HG02798 (cell line): Measurements from ENCODE around the gene SLC5A10.
A peak's percentile ranks its signal among the peaks of the same experiment; 100 is the strongest.
"Not testable (repeated sequence)": the region's sequence is repeated elsewhere in the genome, so short reads cannot be mapped to it uniquely, and the experiment has no call there.

Experiments
- ATAC-seq: cut with Tn5 transposase; IDR thresholded peaks from one replicate; pipeline ENCODE4 v1.9.1; 2021; ENCODE audit warnings: mild to moderate bottlenecking; ENCODE audit not compliant: unreplicated experiment, poor library complexity

SLC5A10 gene

GRCh38 chr17:19016297-19016696, 64.3 kb downstream of the SLC5A10 start:
- no peak for ATAC-seq

GRCh38 chr17:19016881-19017280, 64.9 kb downstream of the SLC5A10 start:
- ATAC-seq = no peak

GRCh38 chr17:19017401-19017800, 65.4 kb downstream of the SLC5A10 start:
- ATAC-seq = no peak

GRCh38 chr17:19017804-19018599, 66.0 kb downstream of the SLC5A10 start:
- no peak for ATAC-seq

GRCh38 chr17:19018600-19018950, 66.6 kb downstream of the SLC5A10 start:
- no peak for ATAC-seq

- no peak for ATAC-seq
Measured at GRCh38 chr17:19019041-19019941, 67.3 kb downstream of the SLC5A10 start.

- no peak for ATAC-seq
Measured at GRCh38 chr17:19020016-19020415, 68.1 kb downstream of the SLC5A10 start.

- ATAC-seq = not testable (repeated sequence)
Measured at GRCh38 chr17:19021011-19021621, 69.2 kb downstream of the SLC5A10 start.

- ATAC-seq = no peak
Measured at GRCh38 chr17:19021622-19022083, 69.7 kb downstream of the SLC5A10 start.

GRCh38 chr17:19022128-19022527, 70.2 kb downstream of the SLC5A10 start:
- ATAC-seq = no peak

- no peak for ATAC-seq
Measured at GRCh38 chr17:19022747-19023146, 70.8 kb downstream of the SLC5A10 start.

- no peak for ATAC-seq
Measured at GRCh38 chr17:19023209-19023999, 71.4 kb downstream of the SLC5A10 start.

DNA sequence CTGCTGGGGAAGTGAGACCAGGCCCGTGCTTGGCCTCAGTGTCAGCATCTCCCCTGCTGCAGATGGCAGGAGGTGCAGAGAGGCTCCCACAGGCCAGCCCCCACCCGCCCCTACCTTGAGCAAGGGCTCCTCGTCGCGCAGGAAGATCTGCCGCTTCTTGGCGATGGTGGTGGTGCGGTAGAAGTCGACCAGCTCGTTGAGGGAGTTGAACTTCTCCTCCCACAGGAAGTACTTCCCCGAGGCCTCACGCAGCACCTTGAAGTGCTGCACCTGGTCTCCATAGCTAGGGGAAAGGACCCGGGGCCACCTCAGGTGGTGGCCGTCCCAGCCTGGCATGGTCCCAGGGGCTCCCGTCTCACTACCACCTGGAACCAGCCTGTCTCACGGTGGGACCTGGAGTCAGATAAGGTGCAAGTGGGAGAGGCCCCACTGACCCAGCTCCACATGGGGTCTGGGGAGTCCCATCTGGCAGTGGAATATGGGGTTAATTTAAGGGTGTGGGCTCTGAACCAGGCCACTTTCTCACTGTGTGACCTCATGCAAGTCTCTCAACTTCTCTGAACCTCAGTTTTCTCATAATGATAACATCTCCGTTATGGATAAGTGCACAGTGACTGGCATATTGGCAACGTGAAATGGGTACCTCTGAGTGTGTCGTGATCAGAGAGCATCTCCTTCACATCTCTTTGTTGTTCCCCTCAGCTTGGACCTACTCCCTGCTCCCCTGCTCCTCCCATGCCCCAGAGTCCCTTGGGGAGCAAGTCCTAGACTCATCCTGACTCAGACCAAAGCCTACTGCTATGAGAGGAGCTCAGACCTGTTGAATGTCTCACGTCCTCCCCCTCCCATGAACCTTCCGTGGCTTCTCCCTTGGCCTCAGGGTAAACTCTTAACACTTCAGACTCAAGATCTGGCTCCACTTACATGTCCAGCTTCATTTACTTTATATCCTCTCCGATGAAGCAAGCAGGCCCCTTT, 72.4 kb downstream of the SLC5A10 start:
- ATAC-seq = no peak

GRCh38 chr17:19028671-19029070, 76.7 kb downstream of the SLC5A10 start:
- ATAC-seq = not testable (repeated sequence)

DNA sequence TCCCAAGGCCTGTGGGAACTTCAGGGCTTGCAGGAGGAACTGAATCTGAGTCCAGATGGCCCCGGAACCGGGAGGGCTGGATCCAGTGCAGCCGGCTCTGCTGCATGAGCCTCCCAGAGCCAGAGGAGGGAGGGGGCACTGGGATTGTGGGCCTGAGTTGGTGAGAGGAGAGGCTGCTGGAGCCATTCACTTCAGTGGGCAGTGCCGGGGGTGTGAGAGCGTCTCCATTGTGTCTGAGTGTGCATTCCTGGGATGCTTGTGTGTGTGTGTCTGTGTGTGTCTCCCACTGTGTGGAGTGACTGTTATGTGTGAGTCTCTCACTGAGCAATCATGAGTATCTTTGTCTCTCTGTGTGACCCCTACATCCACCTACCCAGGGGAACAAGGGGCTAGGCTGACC, 77.8 kb downstream of the SLC5A10 start:
- ATAC-seq = not testable (repeated sequence)

DNA sequence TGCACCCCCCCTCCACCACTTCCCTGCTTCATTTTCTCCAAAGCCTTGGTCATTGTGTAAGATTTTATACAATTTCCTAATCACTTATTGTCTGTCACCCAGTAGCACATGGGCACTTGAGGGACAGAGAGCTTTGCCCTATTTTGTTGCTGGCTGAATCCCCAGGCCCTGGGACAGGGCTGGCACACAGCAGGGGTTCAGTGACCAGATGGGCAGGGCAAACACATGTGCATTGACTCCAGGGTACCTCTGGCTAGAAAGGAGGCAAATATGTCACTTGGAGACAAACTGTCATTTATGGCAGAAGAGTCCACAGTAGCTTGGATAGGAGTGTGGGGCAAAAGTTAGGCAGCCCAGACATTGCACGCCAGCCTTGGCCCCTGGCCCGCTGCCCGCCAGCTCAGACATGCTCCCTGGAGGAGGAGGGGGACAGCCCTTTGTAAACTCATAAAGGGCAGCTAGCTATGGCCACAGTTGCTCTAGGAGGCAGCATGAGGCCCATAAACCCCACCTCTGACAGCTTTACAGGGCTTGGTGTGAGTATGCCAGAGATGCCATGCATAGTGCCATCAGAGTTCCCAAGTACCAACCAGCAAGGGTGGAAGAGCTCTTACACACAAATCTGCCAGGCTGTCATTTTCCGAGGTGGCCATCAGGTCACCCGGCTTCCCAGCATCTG, 78.9 kb downstream of the SLC5A10 start:
- not testable (repeated sequence) for ATAC-seq

DNA sequence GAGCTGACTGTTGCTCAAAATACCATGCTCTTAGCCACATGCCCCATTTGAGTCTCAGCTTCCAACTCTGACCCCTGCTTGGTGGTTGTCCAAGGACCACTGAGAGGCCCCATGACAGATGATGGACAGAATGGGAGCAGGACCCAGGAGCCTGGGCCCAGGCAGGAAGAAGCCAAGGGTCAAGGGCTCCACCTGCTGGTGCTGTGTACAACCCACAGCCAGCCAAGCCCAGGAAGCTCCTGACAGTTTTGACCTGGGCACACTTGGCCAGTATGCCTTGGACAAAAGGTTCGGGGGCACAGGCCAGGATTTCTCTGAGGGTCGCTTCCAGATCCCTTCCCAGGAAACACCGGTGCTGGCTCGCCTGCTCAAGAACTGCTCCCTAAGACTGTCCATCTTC, 79.8 kb downstream of the SLC5A10 start:
- peak; percentile 60 for ATAC-seq

DNA sequence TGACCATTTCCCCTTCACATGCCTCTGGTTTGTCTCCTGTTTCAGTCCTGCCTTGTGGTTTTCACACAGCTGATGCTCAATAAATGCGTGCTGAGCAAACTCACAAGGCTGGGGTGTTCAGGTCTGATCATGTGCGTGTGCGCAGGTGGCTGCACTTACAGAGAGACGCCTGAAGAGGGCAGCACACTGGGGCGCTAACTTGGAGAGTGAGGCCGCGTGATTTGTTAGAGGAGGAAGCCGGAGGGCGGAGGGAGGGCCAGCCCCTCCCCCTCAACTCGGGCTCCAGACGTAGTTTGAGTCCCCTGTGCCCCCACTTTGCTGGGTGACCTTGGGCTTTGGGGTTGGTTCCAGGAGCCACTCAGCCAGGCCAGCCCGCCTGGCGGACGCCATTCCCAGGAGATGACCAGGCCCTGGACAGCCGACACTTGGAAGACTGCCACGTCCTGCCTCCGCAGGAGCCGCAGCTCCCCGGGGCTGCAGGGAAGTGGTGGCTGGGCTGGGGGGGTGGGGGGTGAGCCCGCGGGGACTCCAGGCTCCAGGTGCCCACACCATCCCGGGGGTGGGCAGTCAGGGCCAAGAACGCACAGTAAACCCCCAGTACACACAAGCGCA, 80.5 kb downstream of the SLC5A10 start:
- ATAC-seq = peak; percentile 65
